ENCODE measurements around the gene TWIST2. TPM values are rescaled to one million over a fixed set of nuclear protein-coding genes. Genes with fewer than 3 reads are reported as not detected.

Gene TWIST2
- total RNA-seq, 1 experiment from 2014 or later = 5.0 TPM

- no TSS peak for BruUV-seq (replicated peaks)
- peaks cover 63% of the 10 kb centered on the region for H3K27me3 ChIP-seq (ENCODE audit: insufficient read depth, low read depth)
- no peak overlapping the region for H3K4me2 ChIP-seq
- H3K9me3 ChIP-seq (ENCODE audit: insufficient read depth, low read depth) = no peaks in the 10 kb centered on the region
- H3K9me2 ChIP-seq (ENCODE audit: insufficient read depth) = no peaks in the 10 kb centered on the region
- no peaks in the 10 kb centered on the region for H3K79me2 ChIP-seq (ENCODE audit: low read depth)
- ChIA-PET POLR2A (ENCODE audit: unreplicated experiment) (no interaction called here), CTCF (no interaction called here)
- H3K4me3 ChIP-seq = no peak overlapping the region
- H3K4me1 ChIP-seq (replicated peaks; ENCODE audit: insufficient read depth) = no peaks in the 10 kb centered on the region
- no peak for DNase-seq
- H2AFZ ChIP-seq = no peak overlapping the region
- no peaks in the 10 kb centered on the region for H3K36me3 ChIP-seq (ENCODE audit: low read depth)
- no peaks in the 10 kb centered on the region for H4K20me1 ChIP-seq (ENCODE audit: insufficient read depth)
- H3F3A ChIP-seq (ENCODE audit: insufficient read depth, low read depth) = no peaks in the 10 kb centered on the region
- H3K27ac ChIP-seq = no peak overlapping the region
- intact Hi-C loops (cut with micrococcal nuclease; ENCODE audit: unreplicated experiment) = no loop called here
- no peak for TF ChIP-seq EZH2 (IDR thresholded peaks at IDR 0.05; ENCODE audit: low read depth)
- no peak for TF ChIP-seq CTCF (conservative IDR thresholded peaks at IDR 0.05)
These were observed 28.3 kb downstream of the TWIST2 start for GRCh38 chr2:238876232-238876630.

GRCh38 chr2:238878051-238878735 is 30.3 kb downstream of the TWIST2 start:
- Histone ChIP-seq H3K36me3 (ENCODE audit: low read depth) (no peaks in the 10 kb centered on the region), H3K4me1 (replicated peaks; ENCODE audit: insufficient read depth) (no peaks in the 10 kb centered on the region), H3K9me3 (ENCODE audit: insufficient read depth, low read depth) (no peaks in the 10 kb centered on the region), H3F3A (ENCODE audit: insufficient read depth, low read depth) (no peaks in the 10 kb centered on the region), H3K9me2 (ENCODE audit: insufficient read depth) (no peaks in the 10 kb centered on the region), H3K27ac (no peak overlapping the region), H3K27me3 (ENCODE audit: insufficient read depth, low read depth) (peaks cover 62% of the 10 kb centered on the region), H3K79me2 (ENCODE audit: low read depth) (no peaks in the 10 kb centered on the region), H4K20me1 (ENCODE audit: insufficient read depth) (no peaks in the 10 kb centered on the region), H2AFZ (no peak overlapping the region), H3K4me2 (no peak overlapping the region), H3K4me3 (no peak overlapping the region)
- CTCF ChIA-PET = no interaction called here
- POLR2A ChIA-PET (ENCODE audit: unreplicated experiment) = no interaction called here
- DNase-seq = no peak
- TF ChIP-seq EZH2 (IDR thresholded peaks at IDR 0.05; ENCODE audit: low read depth) (no peak), CTCF (conservative IDR thresholded peaks at IDR 0.05) (no peak)
- intact Hi-C loops (cut with micrococcal nuclease; ENCODE audit: unreplicated experiment) = no loop called here
- BruUV-seq (replicated peaks) = no TSS peak

- Histone ChIP-seq H3K9me2 (ENCODE audit: insufficient read depth) (no peaks in the 10 kb centered on the region), H3F3A (ENCODE audit: insufficient read depth, low read depth) (no peaks in the 10 kb centered on the region), H3K4me3 (no peak overlapping the region), H3K4me1 (replicated peaks; ENCODE audit: insufficient read depth) (no peaks in the 10 kb centered on the region), H3K4me2 (no peak overlapping the region), H4K20me1 (ENCODE audit: insufficient read depth) (no peaks in the 10 kb centered on the region), H3K27ac (no peak overlapping the region), H3K27me3 (ENCODE audit: insufficient read depth, low read depth) (peaks cover 62% of the 10 kb centered on the region), H3K36me3 (ENCODE audit: low read depth) (no peaks in the 10 kb centered on the region), H3K79me2 (ENCODE audit: low read depth) (no peaks in the 10 kb centered on the region), H3K9me3 (ENCODE audit: insufficient read depth, low read depth) (no peaks in the 10 kb centered on the region), H2AFZ (no peak overlapping the region)
- no peak for TF ChIP-seq EZH2 (IDR thresholded peaks at IDR 0.05; ENCODE audit: low read depth)
- no peak for TF ChIP-seq CTCF (conservative IDR thresholded peaks at IDR 0.05)
- intact Hi-C loops (cut with micrococcal nuclease; ENCODE audit: unreplicated experiment) = no loop called here
- no peak for DNase-seq
- CTCF ChIA-PET = no interaction called here
- no TSS peak for BruUV-seq (replicated peaks)
- POLR2A ChIA-PET (ENCODE audit: unreplicated experiment) = no interaction called here
These were observed 31.2 kb downstream of the TWIST2 start for GRCh38 chr2:238879043-238879442.
